ENCODE measurements around the gene RABEPK.

DNA sequence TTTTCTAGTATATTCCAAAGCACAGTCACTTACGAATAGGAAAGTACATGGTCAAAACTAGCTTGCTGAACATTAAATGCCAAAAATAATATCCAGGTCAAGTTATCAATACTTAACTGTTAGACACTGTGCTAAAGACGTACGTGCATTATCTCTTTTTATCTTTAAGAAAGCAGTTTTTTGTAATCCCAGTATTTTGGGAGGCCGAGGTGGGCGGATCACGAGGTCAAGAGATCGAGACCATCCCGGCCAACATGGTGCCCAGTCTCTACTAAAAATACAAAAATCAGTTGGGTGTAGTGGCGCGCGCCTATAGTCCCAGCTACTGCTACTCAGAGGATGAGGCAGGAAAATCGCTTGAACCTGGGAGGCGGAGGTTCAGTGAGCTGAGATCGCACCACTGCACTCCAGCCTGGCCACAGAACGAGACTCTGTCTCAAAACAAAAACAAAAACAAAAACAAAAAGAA, 43.5 kb downstream of the RABEPK start:
- TF ChIP-seq, protein P1, sequence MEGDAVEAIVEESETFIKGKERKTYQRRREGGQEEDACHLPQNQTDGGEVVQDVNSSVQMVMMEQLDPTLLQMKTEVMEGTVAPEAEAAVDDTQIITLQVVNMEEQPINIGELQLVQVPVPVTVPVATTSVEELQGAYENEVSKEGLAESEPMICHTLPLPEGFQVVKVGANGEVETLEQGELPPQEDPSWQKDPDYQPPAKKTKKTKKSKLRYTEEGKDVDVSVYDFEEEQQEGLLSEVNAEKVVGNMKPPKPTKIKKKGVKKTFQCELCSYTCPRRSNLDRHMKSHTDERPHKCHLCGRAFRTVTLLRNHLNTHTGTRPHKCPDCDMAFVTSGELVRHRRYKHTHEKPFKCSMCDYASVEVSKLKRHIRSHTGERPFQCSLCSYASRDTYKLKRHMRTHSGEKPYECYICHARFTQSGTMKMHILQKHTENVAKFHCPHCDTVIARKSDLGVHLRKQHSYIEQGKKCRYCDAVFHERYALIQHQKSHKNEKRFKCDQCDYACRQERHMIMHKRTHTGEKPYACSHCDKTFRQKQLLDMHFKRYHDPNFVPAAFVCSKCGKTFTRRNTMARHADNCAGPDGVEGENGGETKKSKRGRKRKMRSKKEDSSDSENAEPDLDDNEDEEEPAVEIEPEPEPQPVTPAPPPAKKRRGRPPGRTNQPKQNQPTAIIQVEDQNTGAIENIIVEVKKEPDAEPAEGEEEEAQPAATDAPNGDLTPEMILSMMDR (IDR thresholded peaks at IDR 0.05; ENCODE audit: poor library complexity), result no peak
- TF ChIP-seq EZH2 (IDR thresholded peaks at IDR 0.05; ENCODE audit: borderline replicate concordance), result no peak

Data from hepatocyte (in vitro differentiated cells).